ENCODE results near the gene KRT17.
"Not testable (repeated sequence)": the region's sequence is repeated elsewhere in the genome, so short reads cannot be mapped to it uniquely, and the experiment has no call there.

Gene KRT17

DNA sequence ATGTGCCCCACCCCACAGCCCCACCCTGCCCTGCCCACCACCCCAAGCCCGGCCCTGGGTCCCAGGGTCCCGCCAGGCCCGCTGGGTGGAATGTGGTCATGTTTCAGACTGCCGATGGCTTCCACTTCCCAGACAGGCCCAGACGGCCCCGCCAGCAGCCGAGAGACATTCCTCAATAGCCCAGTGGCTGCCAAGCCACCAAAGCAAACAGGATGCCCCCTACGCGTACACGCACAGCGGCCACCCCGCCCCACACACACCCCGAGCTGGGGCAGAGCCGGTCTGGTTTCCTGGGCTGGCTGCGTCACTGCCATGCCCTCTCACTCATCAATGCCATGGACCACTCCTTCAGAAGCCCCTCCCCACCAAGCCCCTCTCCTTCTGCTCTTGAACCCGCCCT is 1.2 kb upstream of the KRT17 start:
- DNase-seq (ENCODE audit: low spot score): no peak
- TF ChIP-seq, protein P1, sequence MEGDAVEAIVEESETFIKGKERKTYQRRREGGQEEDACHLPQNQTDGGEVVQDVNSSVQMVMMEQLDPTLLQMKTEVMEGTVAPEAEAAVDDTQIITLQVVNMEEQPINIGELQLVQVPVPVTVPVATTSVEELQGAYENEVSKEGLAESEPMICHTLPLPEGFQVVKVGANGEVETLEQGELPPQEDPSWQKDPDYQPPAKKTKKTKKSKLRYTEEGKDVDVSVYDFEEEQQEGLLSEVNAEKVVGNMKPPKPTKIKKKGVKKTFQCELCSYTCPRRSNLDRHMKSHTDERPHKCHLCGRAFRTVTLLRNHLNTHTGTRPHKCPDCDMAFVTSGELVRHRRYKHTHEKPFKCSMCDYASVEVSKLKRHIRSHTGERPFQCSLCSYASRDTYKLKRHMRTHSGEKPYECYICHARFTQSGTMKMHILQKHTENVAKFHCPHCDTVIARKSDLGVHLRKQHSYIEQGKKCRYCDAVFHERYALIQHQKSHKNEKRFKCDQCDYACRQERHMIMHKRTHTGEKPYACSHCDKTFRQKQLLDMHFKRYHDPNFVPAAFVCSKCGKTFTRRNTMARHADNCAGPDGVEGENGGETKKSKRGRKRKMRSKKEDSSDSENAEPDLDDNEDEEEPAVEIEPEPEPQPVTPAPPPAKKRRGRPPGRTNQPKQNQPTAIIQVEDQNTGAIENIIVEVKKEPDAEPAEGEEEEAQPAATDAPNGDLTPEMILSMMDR (IDR thresholded peaks at IDR 0.05; ENCODE audit: extremely low read depth, missing control alignments): no peak

DNA sequence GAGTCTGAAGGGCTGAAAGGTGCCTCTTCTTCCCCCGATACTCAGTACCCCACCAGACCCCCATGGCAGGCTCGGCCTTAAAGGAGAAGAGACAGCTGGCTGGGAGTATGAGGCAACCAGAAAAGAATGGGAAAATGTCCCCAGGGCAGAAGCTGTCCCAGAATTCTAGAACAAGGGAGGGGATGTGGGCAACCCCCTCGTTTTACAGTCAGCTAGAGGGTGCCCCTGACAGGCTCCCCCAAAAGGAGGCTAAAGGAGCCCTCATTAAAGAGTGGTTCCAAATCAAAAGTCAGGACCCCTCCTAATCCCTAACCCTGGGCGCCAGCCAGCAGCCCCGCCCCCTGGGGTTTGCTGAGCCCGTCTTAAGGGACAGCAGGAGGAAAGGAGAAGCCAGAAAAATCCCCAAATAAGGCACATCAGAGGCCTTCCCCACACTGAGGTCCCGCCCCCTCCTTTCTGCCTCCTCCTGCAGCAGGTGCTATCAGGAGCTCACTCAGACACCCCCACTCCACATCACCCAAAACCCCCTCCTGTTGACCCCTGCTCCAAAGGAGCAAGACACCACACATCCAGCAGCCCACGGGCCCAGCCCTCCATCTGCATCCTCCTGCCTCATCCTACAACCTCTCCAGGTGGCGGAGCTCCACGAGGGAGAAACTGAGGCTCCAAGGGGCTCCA is 1.1 kb downstream of the KRT17 start:
- DNase-seq (ENCODE audit: low spot score): not testable (repeated sequence)

DNA sequence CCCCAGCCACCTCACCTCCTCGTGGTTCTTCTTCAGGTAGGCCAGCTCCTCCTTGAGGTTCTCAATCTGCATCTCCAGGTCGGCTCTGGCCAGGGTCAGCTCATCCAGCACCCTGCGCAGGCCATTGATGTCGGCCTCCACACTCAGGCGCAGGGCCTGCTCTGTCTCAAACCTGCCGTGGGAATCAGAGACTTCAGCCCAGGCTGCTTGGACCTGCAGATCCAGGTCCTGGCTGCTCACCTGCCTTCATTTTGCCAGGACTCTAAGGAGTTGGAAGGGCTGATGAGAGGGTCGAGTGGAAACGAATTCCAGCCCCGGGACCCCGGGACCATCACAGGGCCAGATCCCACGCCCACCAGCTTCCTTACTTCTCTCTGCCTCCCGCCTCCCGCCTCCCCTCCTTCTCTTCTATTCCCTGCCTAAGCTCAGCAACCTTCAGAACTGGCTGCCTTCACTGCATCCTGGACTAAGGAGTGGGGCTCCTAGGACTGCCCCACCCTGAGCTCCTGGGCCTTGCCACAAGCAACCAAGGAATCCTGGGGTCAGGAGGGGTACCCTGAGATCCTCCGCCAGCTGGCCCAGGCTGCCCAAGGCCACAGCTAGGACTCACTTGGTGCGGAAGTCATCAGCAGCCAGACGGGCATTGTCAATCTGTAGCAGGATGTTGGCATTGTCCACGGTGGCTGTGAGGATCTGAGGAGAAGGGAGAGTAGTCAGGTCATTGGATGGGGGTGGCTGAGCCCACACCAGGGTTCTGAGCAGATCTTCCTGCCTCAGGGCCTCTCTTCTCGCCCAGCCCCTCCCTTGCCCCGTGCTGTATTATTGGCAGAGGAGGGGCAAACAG is 1.8 kb downstream of the KRT17 start:
- not testable (repeated sequence) for DNase-seq (ENCODE audit: low spot score)

DNA sequence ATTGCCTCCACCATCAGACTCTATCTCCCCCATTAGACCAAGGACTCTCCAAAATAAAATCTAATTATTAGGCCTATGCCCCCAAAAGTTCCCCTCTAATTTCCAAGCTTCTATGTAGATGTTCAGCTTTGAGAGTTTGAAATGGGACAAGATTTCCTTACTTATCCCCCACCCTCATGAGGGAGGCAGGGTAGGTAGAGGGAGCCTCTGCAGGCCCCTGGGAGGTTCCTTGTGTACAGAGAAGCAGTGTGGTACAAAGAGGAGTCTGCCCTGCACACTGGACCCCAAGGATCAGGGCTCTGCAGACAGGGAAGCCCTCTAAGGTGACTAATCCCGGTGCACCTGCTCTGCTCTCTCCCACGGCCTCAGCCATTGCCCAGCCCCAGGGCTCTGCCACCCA is 2.5 kb downstream of the KRT17 start:
- TF ChIP-seq, protein P1 (IDR thresholded peaks at IDR 0.05; ENCODE audit: extremely low read depth, missing control alignments): no peak
- DNase-seq (ENCODE audit: low spot score): no peak

DNA sequence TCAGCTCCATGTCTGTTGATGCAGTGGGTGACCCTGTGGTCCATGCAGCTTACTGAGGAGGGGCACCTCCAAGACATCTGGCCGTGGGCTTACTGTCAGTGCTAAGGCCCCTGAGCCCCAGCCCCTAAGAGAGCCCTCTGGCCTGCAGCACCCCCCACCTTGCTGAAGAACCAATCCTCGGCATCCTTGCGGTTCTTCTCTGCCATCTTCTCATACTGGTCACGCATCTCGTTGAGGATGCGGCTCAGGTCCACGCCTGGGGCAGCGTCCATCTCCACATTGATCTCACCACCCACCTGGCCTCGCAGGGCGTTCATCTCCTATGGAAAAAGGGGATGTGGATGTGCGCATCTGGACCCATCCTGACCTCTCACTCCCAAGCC is 2.9 kb downstream of the KRT17 start:
- not testable (repeated sequence) for DNase-seq (ENCODE audit: low spot score)

DNA sequence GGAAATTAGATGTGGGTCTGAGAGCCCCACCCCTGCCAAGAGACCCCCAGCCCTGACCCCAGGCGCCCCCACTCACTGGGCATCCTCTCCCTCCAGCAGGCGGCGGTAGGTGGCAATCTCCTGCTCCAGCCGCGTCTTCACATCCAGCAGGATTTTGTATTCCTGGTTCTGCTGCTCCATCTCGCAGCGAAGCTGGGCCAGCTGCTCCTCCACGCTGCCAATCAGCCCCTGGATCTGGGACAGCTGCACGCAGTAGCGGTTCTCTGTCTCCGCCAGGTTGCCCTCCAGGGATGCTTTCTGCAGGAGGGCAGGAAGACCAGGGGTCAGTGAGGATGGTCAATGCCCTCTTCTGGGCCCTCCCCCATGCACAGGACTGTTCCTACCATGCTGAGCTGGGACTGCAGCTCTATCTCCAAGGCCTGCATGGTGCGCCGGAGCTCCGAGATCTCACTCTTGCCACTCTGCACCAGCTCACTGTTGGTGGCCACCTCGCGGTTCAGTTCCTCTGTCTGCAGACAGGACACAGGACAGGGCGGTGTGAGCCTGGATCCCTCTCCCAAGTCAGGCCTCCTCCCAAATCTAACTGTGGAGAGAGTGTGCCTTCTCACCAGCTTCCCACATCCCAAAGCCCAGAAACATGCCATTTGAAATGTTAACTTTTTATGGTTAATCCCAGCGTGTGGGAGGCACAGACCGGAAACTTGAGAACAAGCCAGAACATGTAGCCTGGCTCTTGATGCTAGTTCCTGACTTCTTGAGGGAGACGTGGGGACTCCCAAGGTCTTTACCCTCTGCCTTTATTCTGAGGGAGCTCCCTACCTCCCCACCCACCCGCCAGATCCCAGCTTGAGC is 3.6 kb downstream of the KRT17 start:
- TF ChIP-seq, protein P1 (IDR thresholded peaks at IDR 0.05; ENCODE audit: extremely low read depth, missing control alignments): no peak
- no peak for DNase-seq (ENCODE audit: low spot score)

DNA sequence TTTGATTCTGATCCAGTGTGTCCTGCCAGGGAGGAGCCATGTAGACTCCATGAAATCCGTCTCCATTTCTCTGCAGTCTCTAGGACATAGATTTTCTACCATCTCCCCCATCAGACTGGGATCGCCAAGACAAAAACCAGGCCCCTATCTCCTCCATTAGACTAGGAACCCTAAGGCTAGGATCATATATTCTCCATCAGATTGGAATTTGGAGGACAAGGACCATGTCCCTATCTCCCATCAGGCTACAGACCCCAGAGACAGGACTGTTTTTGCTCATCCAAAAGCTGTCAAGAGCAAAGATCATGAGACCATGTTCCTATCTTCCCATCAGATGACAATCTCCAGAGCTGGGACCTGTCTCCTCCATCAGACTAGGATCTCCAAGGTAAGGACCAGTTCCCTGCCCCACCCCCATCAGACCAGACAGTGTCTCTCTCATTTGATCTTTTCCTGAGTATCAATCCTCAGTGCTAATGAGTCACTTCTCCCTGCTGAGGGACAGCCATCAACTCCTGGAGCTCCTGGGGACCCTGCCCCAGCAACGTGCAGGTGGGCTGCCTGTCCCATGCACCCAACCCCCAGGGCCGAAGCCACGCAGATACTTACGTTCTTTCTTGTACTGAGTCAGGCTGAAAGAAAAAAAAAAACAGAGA is 4.3 kb downstream of the KRT17 start:
- not testable (repeated sequence) for DNase-seq (ENCODE audit: low spot score)

DNA sequence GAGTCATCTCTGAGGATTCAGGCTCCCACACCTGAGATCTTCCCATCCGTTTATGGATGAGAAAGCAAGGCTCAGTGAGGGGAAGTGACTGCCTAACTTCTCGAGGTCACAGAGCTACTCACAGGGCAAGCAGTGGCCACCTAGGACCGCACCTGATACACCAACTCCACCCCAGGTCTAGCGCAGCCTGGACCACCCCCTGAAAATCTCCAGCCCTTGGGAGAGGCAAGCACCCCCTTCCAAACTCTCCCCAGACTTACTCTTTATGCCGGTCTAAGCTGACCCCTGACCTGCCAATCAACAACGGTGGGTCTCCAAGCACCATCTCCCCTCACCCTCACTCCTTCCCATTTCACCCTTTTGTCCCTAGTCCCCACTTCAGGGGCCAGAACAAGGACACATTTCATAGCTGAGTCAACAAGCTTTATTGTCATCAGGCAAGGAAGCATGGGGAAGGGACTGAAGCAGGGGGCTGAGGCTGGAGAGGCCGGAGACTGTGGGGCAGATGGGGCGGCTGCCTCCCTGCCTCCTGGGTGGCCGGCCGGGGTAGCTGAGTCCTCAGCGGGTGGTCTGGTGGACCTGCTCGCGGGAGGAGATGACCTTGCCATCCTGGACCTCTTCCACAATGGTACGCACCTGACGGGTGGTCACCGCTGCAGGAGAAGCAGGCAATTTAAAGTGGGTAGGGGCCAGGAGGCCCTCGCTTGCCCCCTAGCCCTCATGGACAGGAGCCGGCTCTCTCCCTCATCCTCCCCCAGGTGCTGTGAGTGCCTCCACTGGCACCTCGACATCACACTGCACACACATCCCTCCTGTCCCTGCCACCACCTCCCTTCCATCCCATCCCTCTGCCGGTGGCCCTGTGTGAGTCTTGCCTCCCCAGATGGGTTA is 5.1 kb downstream of the KRT17 start:
- TF ChIP-seq, protein P1 (IDR thresholded peaks at IDR 0.05; ENCODE audit: extremely low read depth, missing control alignments): no peak
- DNase-seq (ENCODE audit: low spot score): no peak
